Upper lobe of right lung (tissue), 1 donor: ENCODE data around the gene NUP205. TPM values are rescaled to one million over a fixed set of nuclear protein-coding genes. Genes with fewer than 3 reads are reported as not detected.
"Not testable (repeated sequence)": the region's sequence is repeated elsewhere in the genome, so short reads cannot be mapped to it uniquely, and the experiment has no call there.

Experiments used
- ATAC-seq: fragments of 200-7000 bp; cut with Tn5 transposase; one replicate; pipeline ENCODE4 v1.9.1; 2020; ENCODE audit warnings: mild to moderate bottlenecking, moderate library complexity
- DNase-seq: peaks from one replicate; pipeline ENCODE4 v3.0.0-alpha.2; 2020
- H3K27ac ChIP-seq: fragments of 200-600 bp; one replicate; pipeline ENCODE4 v1.8.0; 2022
- H3K27me3 ChIP-seq: fragments of 200-600 bp; one replicate; pipeline ENCODE4 v1.8.0; 2022; ENCODE audit warnings: mild to moderate bottlenecking
- H3K36me3 ChIP-seq: fragments of 200-600 bp; one replicate; pipeline ENCODE4 v1.8.0; 2022
- H3K4me1 ChIP-seq: fragments of 200-600 bp; one replicate; pipeline ENCODE4 v1.8.0; 2022
- H3K4me3 ChIP-seq: fragments of 200-600 bp; one replicate; pipeline ENCODE4 v1.8.0; 2022; ENCODE audit warnings: mild to moderate bottlenecking
- H3K9me3 ChIP-seq: fragments of 200-600 bp; one replicate; pipeline ENCODE4 v1.8.0; 2022
- CTCF ChIP-seq: fragments of 200-600 bp; IDR thresholded peaks from one replicate; pipeline ENCODE4 v1.8.0; 2022; ENCODE audit warnings: antibody characterized with exemption
- intact Hi-C: fragments of 100-400 bp; cut with DNase I; formaldehyde crosslinking; loops from one replicate; pipeline ENCODE4 v1.11.0; 2022
- total RNA-seq: library from RNA; stranded (reverse); fragmentation: NEBNext Ultra II Directional; extraction: Animal tissue kit (Norgen Biotek cat#: 25700); gene quantifications from one replicate; pipeline ENCODE4 v1.2.1, GENCODE V29; 2021
- donor health status: DM: no; HTN: yes; CAD: no; lungs with severe emphysema.

The NUP205 gene
- total RNA-seq, 1 donor from 2014 or later, result 34.3 TPM

GRCh38 chr7:135620980-135621850 is 63.5 kb downstream of the NUP205 start:
- intact Hi-C loops, result no loop called here
- no peaks in the 10 kb centered on the region for H3K4me1 ChIP-seq
- peak; percentile 93 for TF ChIP-seq CTCF
- no peak overlapping the region for H3K4me3 ChIP-seq
- H3K36me3 ChIP-seq, result peaks cover 90% of the 10 kb centered on the region
- H3K27ac ChIP-seq, result no peak overlapping the region
- DNase-seq (no peak), ATAC-seq (peak; percentile 79)
- no peaks in the 10 kb centered on the region for H3K27me3 ChIP-seq
- no peaks in the 10 kb centered on the region for H3K9me3 ChIP-seq

GRCh38 chr7:135634191-135634878 is 76.6 kb downstream of the NUP205 start:
- no peak for TF ChIP-seq CTCF
- no peaks in the 10 kb centered on the region for H3K9me3 ChIP-seq
- no peaks in the 10 kb centered on the region for H3K27me3 ChIP-seq
- H3K4me3 ChIP-seq, result no peak overlapping the region
- H3K36me3 ChIP-seq, result peaks cover 88% of the 10 kb centered on the region
- DNase-seq, result no peak
- intact Hi-C loops, result no loop called here
- H3K4me1 ChIP-seq, result no peaks in the 10 kb centered on the region
- H3K27ac ChIP-seq, result no peak overlapping the region
- no peak for ATAC-seq

GRCh38 chr7:135639690-135640089 is 82.0 kb downstream of the NUP205 start:
- H3K27ac ChIP-seq, H3K4me1 ChIP-seq, H3K27me3 ChIP-seq, ATAC-seq, intact Hi-C loops, H3K9me3 ChIP-seq, DNase-seq, H3K4me3 ChIP-seq: not testable (repeated sequence)
- H3K36me3 ChIP-seq, result peaks cover 88% of the 10 kb centered on the region

GRCh38 chr7:135644154-135644553 is 86.4 kb downstream of the NUP205 start:
- no peak for TF ChIP-seq CTCF
- H3K27ac ChIP-seq, result no peak overlapping the region
- H3K36me3 ChIP-seq, result peaks cover 78% of the 10 kb centered on the region
- no peaks in the 10 kb centered on the region for H3K27me3 ChIP-seq
- no peak for DNase-seq
- intact Hi-C loops, result no loop called here
- H3K4me1 ChIP-seq, result no peaks in the 10 kb centered on the region
- H3K9me3 ChIP-seq, result no peaks in the 10 kb centered on the region
- H3K4me3 ChIP-seq, result no peak overlapping the region
- ATAC-seq, result peak; percentile 59

GRCh38 chr7:135644729-135645128 is 87.0 kb downstream of the NUP205 start:
- no peaks in the 10 kb centered on the region for H3K9me3 ChIP-seq
- no peak overlapping the region for H3K4me3 ChIP-seq
- H3K27me3 ChIP-seq, result no peaks in the 10 kb centered on the region
- intact Hi-C loops, result no loop called here
- TF ChIP-seq CTCF, result no peak
- H3K4me1 ChIP-seq, result no peaks in the 10 kb centered on the region
- ATAC-seq (no peak), DNase-seq (no peak)
- H3K36me3 ChIP-seq, result peaks cover 72% of the 10 kb centered on the region
- H3K27ac ChIP-seq, result no peak overlapping the region

- Histone ChIP-seq H3K4me3 (no peak overlapping the region), H3K9me3 (no peaks in the 10 kb centered on the region), H3K27me3 (no peaks in the 10 kb centered on the region), H3K4me1 (no peaks in the 10 kb centered on the region), H3K27ac (no peak overlapping the region), H3K36me3 (peaks cover 65% of the 10 kb centered on the region)
- TF ChIP-seq CTCF, result peak; percentile 76
- DNase-seq (no peak), ATAC-seq (peak; percentile 80)
- intact Hi-C loops, result no loop called here
These were observed 87.7 kb downstream of the NUP205 start for GRCh38 chr7:135645296-135645904.
